ENCODE results near the gene EDEM3.

The EDEM3 gene

DNA sequence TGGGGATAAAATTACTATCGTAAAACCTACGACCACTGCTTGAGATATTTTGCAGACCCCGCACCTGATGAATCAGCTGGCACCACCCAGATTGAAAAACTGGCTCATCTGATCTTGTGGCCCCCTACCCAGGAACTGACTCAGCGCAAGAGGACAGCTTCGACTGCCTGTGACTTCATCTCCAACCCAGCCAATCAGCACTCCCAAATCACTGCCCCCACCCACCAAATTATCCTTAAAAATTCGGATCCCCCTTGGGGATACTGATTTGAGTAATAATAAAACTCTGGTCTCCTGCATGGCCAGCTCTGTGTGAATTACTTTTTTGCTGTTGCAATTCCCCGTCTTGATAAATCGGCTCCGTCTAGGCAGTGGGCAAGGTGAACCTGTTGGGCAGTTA lies 81.4 kb downstream of the EDEM3 start:
- no peak for DNase-seq (ENCODE audit: low read depth, low spot score)

- no peak for DNase-seq (ENCODE audit: low read depth, low spot score)
Observed at GRCh38 chr1:184672013-184672726, 82.5 kb downstream of the EDEM3 start.

DNA sequence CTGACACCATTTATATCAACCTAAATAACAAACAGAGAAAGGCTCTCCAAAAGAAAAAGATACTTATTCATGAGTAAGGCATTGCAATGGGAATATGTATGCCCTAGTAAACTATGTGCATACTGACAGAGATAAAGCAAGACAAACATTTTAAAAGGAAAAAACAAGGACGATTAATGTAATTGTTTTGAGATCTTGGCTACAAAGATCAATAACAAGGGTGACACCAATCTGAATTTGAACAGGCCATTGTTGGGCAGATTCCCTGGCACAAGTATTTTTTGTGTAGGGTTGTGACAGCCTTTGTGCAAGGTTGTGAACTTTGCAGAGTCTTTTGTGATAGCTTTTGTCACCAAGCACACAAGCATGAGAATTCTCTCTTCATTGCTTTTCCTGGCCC lies 85.3 kb downstream of the EDEM3 start:
- no peak for DNase-seq (ENCODE audit: low read depth, low spot score)

DNA sequence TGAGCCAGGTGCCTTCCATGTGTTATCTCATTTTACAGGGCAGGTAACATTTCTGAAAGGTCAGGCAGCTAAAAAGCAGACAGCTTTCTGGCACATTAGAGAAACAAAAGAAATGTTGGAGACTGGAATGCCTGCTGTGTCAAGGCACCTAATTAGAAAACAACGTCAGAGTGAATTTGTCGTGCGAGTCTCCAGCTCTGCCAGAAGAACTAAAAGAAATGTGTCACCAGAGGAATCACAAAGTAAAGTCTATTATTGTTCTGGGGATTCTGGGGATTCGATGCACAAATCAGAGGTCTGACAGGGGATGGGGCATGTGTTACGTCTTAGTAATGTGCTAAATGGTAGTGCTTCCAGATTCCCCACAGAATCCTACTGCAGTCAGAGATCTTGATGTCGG lies 89.3 kb downstream of the EDEM3 start:
- no peak for DNase-seq (ENCODE audit: low read depth, low spot score)

- no peak for DNase-seq (ENCODE audit: low read depth, low spot score)
Observed at GRCh38 chr1:184664661-184665060, 90.0 kb downstream of the EDEM3 start.

DNA sequence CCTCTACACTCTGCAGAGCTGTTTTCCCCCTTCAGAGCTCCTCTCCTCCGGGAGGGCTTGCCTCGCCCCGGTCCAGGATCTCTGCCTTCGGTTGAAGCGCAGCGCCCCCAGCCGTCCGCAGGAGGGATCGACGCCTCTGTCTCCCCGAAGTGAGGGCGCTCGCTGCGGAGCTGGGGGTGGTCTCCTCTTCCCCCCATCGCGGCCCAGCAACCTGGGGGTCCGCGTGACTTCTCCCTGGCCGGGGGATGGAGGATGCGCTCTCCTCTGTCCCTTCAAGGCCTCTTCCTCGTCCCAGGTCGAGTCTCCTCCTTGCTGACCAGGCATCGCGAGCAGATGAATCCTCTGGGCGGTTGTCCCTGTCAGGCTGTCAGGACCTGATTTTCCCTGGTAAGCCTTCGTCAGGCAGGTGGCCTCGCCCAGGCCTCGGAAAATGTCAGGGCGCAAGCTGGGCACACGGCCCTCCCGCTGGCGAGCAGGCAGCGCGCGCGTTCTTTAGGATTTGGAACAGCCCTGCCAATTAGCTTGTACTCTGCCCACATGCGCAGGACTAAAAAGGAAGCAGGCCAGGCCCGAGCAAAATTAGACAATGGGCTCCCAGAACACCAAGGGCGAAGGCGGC lies 90.5 kb downstream of the EDEM3 start:
- DNase-seq (ENCODE audit: low read depth, low spot score) = no peak

DNA sequence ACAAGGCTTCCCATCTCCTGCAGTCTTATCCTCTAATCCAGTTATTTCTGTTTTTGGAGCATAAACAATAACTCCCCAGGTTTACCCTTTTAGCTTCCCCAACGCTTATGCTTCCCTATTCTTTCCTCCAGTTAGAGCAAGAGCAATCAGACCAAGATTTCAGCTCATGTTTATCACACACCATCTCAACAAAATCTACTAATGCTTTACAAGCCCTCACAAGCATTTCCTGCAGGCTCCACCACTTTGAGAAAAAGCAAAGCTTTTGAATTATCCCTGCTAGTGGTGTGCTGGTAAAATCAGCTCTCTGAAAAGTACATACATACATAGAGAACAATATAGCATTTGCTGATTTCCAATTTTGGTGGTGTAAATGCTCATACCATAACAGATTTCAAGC lies 92.9 kb downstream of the EDEM3 start:
- no peak for DNase-seq (ENCODE audit: low read depth, low spot score)

- no peak for DNase-seq (ENCODE audit: low read depth, low spot score)
Observed at GRCh38 chr1:184660462-184661191, 94.0 kb downstream of the EDEM3 start.

GRCh38 chr1:184658055-184658454 lies 96.6 kb downstream of the EDEM3 start:
- DNase-seq (ENCODE audit: low read depth, low spot score) = no peak

GRCh38 chr1:184656221-184656620 lies 98.4 kb downstream of the EDEM3 start:
- DNase-seq (ENCODE audit: low read depth, low spot score) = no peak

GRCh38 chr1:184655185-184655584 lies 99.5 kb downstream of the EDEM3 start:
- no peak for DNase-seq (ENCODE audit: low read depth, low spot score)

DNA sequence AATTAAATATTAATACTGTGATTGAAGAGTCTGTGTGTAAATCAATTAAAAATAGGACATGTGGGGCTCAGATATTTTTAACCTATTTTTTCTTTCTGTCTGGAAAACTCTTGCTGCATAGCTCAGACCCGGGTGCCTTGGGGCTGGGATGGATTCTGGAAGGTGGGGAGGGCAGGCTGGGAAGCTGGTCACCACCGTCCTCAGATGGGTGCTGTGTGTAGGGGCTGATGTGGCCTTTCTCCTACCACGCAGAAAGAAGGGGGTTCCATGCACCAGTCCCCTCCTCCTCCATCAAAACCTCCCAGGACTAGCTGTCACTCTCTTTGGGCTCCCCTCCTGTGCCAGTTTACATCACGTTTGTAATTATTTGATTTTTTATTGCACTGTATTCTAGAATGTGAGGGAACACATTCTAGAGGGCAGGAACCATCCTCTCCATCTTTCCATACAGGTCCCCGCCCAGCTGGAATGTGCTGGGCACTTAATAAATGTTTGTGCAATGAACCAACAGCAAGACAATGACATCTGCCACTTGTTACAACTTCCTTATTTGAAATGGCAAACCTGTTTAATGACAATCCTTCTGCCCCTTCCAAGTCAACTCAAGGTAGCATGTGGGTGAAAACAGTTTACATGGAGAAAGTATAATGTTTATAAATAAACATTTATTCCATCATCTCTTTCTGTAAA lies 104.3 kb downstream of the EDEM3 start:
- no peak for DNase-seq (ENCODE audit: low read depth, low spot score)

DNA sequence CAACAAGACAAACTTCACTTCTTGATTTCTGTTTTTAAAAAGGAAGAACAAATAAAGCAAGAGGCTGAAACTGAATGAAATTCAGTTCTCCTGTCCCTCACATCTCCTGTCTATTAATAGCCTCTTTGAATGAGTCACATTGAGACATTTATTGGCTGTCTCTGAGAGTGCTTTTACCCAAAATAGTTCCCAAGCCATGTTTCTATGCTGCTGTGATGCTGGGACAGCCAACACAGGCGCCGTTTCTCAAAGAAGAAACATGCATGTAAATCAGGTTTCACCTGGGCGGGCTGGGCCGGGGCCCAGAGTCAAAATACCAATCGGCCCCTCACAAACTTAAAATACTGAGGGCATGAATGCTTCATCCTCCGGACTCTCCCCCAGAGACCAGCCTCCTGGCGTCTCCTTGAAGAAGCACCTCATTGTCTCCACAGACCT lies 105.2 kb downstream of the EDEM3 start:
- DNase-seq (ENCODE audit: low read depth, low spot score) = no peak

GRCh38 chr1:184648856-184649201 lies 105.8 kb downstream of the EDEM3 start:
- no peak for DNase-seq (ENCODE audit: low read depth, low spot score)

DNA sequence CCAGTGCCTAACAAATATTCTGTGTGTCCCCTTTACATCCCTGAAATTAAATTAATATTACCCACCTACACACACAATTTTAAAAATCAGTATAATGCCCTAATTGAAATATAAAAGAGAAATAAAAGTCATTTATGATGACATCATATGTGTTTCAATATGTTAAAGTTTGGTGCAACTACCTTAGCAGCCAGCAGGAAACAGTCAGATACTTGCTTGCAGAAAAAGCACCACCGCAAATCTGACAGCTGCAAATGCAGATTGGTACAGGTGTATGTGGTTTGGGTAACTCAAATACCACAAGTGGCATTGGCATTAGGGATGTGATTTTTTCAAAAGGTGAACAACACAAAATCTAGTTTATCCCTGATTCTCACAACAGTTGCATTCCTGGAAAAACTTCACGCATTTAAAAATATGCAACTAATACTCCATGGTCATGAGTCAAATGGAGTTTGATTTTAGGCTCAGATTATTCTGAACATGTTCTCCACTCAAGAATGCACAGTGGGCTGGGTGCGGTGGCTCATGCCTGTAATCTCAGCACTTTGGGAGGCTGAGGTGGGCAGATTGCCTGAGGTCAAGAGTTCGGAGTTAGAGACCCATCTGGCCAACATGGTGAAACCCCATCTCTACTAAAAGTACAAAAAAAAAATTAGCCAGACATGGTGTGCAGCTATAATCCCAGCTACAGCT lies 106.3 kb downstream of the EDEM3 start:
- DNase-seq (ENCODE audit: low read depth, low spot score) = no peak

DNA sequence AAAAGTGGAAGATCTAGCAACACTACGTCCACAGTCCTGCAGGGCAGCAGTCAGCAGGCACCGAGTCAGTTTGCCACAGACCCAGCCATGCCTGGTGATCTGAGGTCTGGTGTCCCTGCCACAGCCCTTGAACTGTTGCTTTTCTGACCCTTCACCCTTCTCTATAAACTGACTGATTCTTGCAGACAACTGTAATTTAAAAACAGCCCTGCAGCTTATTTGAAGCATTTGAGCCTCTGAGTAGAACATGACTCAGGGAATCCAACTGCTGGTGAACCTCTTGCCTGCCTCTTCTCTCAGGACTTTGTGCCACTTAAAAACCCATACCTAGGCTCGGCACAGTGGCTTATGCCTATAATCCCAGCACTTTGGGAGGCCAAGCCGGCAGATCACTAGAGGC lies 107.2 kb downstream of the EDEM3 start:
- no peak for DNase-seq (ENCODE audit: low read depth, low spot score)

DNA sequence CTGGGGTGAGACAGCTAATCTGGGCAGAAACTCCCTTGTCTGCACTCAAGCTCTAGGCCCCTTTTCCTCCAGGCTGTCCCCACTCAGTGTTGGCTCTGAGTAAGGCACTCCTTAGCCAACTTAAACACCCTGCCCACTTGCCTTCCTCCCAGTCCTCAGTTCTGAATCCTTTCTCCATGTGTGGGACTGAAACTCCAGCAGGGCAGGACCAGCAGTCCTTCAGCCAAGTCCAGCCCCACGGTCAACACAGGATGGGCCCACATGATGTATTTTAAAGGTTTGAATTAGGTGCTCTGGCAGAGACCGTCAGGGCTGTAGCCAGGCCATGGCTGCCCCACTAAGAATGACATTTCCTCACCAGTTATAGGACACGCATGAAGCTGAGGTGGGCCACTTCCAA lies 107.8 kb downstream of the EDEM3 start:
- DNase-seq (ENCODE audit: low read depth, low spot score) = no peak

- no peak for DNase-seq (ENCODE audit: low read depth, low spot score)
Observed at GRCh38 chr1:184646178-184646701, 108.4 kb downstream of the EDEM3 start.

DNA sequence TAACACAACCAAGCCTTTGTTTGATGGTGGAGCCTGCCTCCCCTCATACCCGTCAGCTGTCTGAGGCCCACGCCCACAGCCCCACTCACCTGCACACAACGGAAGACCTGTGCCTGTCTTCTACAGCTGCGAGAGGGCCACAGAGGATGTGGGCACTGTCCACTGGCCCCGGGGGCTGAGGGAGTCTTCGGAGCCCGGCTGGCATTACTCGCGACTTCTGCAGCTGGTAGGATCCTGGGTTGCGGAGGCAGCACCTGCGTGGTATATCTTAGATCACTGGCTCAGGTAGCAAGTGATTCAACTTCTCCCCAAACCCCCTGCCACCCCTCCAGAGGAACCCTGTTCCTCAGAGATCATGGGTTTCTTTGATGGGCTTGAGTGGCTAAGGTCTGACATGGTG lies 109.9 kb downstream of the EDEM3 start:
- no peak for DNase-seq (ENCODE audit: low read depth, low spot score)

DNA sequence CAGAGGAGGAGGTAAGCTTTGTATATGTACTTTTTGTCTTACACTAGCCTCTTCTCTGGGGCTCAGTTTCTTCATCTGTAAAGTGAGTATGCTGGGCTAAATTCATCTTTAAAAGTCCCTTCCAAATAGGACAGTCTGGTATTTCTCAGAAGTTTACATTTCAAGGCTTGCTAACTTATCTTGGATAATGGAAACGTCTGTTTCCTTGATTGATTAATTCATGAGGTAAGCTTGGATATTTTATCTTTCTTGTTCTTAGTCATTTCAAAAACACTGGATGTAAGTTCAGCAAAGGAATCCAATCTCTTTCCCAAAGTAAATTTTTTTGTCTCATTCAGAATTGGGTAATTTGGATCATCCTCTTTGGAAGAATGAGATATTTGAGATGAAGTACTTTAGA lies 111.0 kb downstream of the EDEM3 start:
- DNase-seq (ENCODE audit: low read depth, low spot score) = no peak

DNA sequence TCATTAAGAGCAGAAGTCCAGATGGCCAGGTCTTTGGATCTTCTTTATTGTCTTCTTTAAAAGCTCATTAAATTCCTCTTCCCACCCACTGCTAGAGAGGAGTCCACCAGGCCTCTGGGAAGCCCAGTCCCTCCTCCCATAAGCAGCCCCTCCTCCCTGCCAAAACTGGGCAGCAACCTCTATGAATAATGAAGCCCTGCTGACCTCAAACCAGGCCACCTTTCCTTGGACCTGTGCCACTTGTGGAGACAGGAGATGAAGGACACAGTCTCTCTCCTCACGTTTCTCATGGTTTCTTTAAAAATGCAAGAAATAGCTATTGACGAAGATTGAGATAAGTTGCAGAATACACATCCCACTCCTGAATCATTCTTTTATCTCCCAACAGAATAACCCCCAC lies 112.8 kb downstream of the EDEM3 start:
- no peak for DNase-seq (ENCODE audit: low read depth, low spot score)

GRCh38 chr1:184640505-184640904 lies 114.2 kb downstream of the EDEM3 start:
- no peak for DNase-seq (ENCODE audit: low read depth, low spot score)

Measured in activated CD4-positive, CD25-positive, alpha-beta regulatory T cell treated with anti-CD3 and anti-CD28 coated beads, Interleukin-2, amount 50 U/mL, for 16 hours (primary cell).